ENCODE measurements around the gene ATP8A1. TPM values are rescaled to one million over a fixed set of nuclear protein-coding genes. Genes with fewer than 3 reads are reported as not detected.

ATP8A1 gene
- total RNA-seq, 6 donors from 2014 or later, result 39.5 to 264 (median 144) TPM

DNA sequence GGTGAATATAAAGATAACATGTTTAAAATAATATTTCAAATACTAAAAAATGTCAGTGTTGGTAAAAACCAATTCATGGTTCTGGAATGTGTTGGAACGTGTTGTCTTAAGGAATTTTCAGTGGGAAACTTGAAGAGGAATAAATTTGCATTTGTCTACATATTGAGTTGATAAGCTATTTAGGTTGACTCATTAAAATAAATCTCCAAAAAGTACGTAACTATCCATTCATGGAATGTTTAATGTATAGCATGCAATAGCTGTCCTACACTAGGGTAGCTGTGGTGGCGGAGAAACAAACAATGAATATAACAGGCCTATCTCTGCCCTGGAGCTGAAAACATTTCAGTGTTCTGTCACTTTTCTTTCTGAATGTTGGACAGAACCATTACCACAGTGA, 239.4 kb downstream of the ATP8A1 start:
- no peak for TF ChIP-seq EP300 (IDR thresholded peaks at IDR 0.05)
- TF ChIP-seq POLR2AphosphoS5 (IDR thresholded peaks at IDR 0.05), result no peak
- no peak for TF ChIP-seq POLR2A (IDR thresholded peaks at IDR 0.05)
- TF ChIP-seq, protein P1, sequence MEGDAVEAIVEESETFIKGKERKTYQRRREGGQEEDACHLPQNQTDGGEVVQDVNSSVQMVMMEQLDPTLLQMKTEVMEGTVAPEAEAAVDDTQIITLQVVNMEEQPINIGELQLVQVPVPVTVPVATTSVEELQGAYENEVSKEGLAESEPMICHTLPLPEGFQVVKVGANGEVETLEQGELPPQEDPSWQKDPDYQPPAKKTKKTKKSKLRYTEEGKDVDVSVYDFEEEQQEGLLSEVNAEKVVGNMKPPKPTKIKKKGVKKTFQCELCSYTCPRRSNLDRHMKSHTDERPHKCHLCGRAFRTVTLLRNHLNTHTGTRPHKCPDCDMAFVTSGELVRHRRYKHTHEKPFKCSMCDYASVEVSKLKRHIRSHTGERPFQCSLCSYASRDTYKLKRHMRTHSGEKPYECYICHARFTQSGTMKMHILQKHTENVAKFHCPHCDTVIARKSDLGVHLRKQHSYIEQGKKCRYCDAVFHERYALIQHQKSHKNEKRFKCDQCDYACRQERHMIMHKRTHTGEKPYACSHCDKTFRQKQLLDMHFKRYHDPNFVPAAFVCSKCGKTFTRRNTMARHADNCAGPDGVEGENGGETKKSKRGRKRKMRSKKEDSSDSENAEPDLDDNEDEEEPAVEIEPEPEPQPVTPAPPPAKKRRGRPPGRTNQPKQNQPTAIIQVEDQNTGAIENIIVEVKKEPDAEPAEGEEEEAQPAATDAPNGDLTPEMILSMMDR (IDR thresholded peaks at IDR 0.05), result no peak
- DNase-seq, result no peak
- Histone ChIP-seq H3K4me3 (no peak overlapping the region), H3K27me3 (no peaks in the 10 kb centered on the region), H3K4me1 (no peaks in the 10 kb centered on the region), H3K27ac (no peak overlapping the region), H3K9me3 (no peaks in the 10 kb centered on the region), H3K36me3 (peaks cover 0 to 22% (median 19%) of the 10 kb centered on the region in 4 donors)
- WGBS, 2 donors, result 90 to 93% methylated on average over 3 of the region's 3 CpGs
- no peak for ATAC-seq (ENCODE audit: low FRiP score in 2 of 2)

- TF ChIP-seq POLR2AphosphoS5 (IDR thresholded peaks at IDR 0.05), result no peak
- TF ChIP-seq EP300 (IDR thresholded peaks at IDR 0.05), result no peak
- TF ChIP-seq, protein P1 (IDR thresholded peaks at IDR 0.05), result no peak
- no peak for TF ChIP-seq POLR2A (IDR thresholded peaks at IDR 0.05)
- Histone ChIP-seq H3K4me1 (no peaks in the 10 kb centered on the region), H3K36me3 (peaks cover 0 to 12% (median 11%) of the 10 kb centered on the region in 4 donors), H3K4me3 (no peak overlapping the region), H3K9me3 (no peaks in the 10 kb centered on the region), H3K27ac (no peak overlapping the region), H3K27me3 (no peaks in the 10 kb centered on the region)
- whole genome bisulfite sequencing, 2 donors, result 63 to 67% methylated on average over 3 of the region's 3 CpGs
- ATAC-seq (ENCODE audit: low FRiP score in 2 of 2) (no peak), DNase-seq (no peak)
Observed at GRCh38 chr4:42416017-42416416, 240.9 kb downstream of the ATP8A1 start.

- no peaks in the 10 kb centered on the region for H3K4me1 ChIP-seq
- no peaks in the 10 kb centered on the region for H3K9me3 ChIP-seq
- DNase-seq (no peak), ATAC-seq (ENCODE audit: low FRiP score in 2 of 2) (no peak)
- peaks cover 0 to 9% (median 7%) of the 10 kb centered on the region in 4 donors for H3K36me3 ChIP-seq
- WGBS, 2 donors, result 71 to 83% methylated on average over 1 of the region's 1 CpG
- TF ChIP-seq EP300 (IDR thresholded peaks at IDR 0.05) (no peak), POLR2AphosphoS5 (IDR thresholded peaks at IDR 0.05) (no peak), POLR2A (IDR thresholded peaks at IDR 0.05) (no peak)
- TF ChIP-seq, protein P1 (IDR thresholded peaks at IDR 0.05), result no peak
- no peak overlapping the region for H3K27ac ChIP-seq
- H3K27me3 ChIP-seq, result no peaks in the 10 kb centered on the region
- no peak overlapping the region for H3K4me3 ChIP-seq
Observed at GRCh38 chr4:42415281-42415680, 241.6 kb downstream of the ATP8A1 start.

DNA sequence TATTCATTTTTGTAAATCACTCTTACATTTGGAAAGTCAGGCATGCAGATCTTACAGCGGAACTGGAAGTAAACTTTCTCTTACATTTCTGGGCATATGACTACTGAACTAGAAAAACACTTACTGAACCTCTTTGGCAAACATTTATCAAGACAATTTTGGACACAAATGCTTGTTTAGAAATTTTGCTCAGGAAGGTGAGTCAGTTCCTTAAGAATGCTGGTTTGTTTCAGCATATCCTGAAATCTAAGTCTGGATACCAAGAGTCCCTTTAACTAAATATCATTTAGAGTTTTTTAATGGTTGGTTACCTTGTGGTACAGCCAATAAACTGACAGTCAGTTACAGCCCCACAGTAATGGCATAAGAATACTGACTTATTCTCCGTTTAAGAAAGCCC, 244.7 kb downstream of the ATP8A1 start:
- no peaks in the 10 kb centered on the region for H3K27me3 ChIP-seq
- H3K4me1 ChIP-seq, result no peaks in the 10 kb centered on the region
- ATAC-seq (ENCODE audit: low FRiP score in 2 of 2) (peak in 1 of 2 donors; percentile 47), DNase-seq (no peak)
- 62 to 64% methylated on average over 2 of the region's 2 CpGs for WGBS, 2 donors
- H3K9me3 ChIP-seq, result no peaks in the 10 kb centered on the region
- peaks cover 0 to 8% (median 5%) of the 10 kb centered on the region in 4 donors for H3K36me3 ChIP-seq
- H3K27ac ChIP-seq, result peak overlapping the region in 1 of 4 donors; percentile 21
- TF ChIP-seq EP300 (IDR thresholded peaks at IDR 0.05) (no peak), POLR2AphosphoS5 (IDR thresholded peaks at IDR 0.05) (no peak), POLR2A (IDR thresholded peaks at IDR 0.05) (no peak)
- TF ChIP-seq, protein P1 (IDR thresholded peaks at IDR 0.05), result no peak
- H3K4me3 ChIP-seq, result no peak overlapping the region

DNA sequence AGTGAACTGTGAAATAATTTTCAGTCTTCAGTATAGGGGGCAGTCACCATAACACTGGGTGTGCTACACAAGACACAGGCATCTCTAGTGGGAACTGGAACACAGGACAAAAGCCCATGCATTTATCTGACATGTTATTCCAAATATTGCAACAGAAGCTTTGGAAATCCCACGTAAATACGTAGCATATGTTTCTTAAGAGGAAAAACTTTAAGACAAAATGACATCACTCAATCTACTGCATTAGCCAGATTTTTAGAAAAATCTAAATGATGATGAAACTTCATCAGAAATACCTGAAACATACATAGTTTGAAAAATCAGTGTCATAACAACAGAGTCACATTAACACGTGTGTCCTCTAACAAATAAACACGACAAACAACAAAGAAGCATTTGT, 245.1 kb downstream of the ATP8A1 start:
- Histone ChIP-seq H3K27me3 (no peaks in the 10 kb centered on the region), H3K36me3 (peaks cover 0 to 8% (median 5%) of the 10 kb centered on the region in 4 donors), H3K27ac (peak overlapping the region in 1 of 4 donors; percentile 21), H3K4me3 (no peak overlapping the region), H3K9me3 (no peaks in the 10 kb centered on the region), H3K4me1 (no peaks in the 10 kb centered on the region)
- 75 to 81% methylated on average over 4 of the region's 4 CpGs for WGBS, 2 donors
- ATAC-seq (ENCODE audit: low FRiP score in 2 of 2) (no peak), DNase-seq (no peak)
- no peak for TF ChIP-seq POLR2A (IDR thresholded peaks at IDR 0.05)
- no peak for TF ChIP-seq EP300 (IDR thresholded peaks at IDR 0.05)
- TF ChIP-seq, protein P1 (IDR thresholded peaks at IDR 0.05), result no peak
- TF ChIP-seq POLR2AphosphoS5 (IDR thresholded peaks at IDR 0.05), result no peak

Data from upper lobe of left lung (tissue), 6 donors.